Testis (tissue), 3 donors: ENCODE results near the gene PPP3R1. TPM values are rescaled to one million over a fixed set of nuclear protein-coding genes. Genes with fewer than 3 reads are reported as not detected.

Source experiments
- DNase-seq: peaks from one replicate; pipeline ENCODE4 v3.0.0-alpha.2; 2019
- H3K27ac ChIP-seq, 2 donors: fragments of 200-600 bp; sonication (generic); one replicate each; pipeline ENCODE4 v1.5.1; 2019
- H3K27me3 ChIP-seq: fragments of 200-600 bp; sonication (generic); one replicate; pipeline ENCODE4 v1.5.1; 2019
- H3K36me3 ChIP-seq: fragments of 200-600 bp; sonication (generic); one replicate; pipeline ENCODE4 v1.5.1; 2017; ENCODE audit warnings: low read depth; ENCODE audit errors: missing control alignments
- H3K4me1 ChIP-seq: fragments of 200-600 bp; sonication (generic); one replicate; pipeline ENCODE4 v1.5.1; 2019
- H3K4me3 ChIP-seq, 2 donors: fragments of 200-600 bp; sonication (generic); one replicate each; pipeline ENCODE4 v1.5.1; 2017 to 2019
- H3K9me3 ChIP-seq: fragments of 200-600 bp; sonication (generic); one replicate; pipeline ENCODE4 v1.5.1; 2017
- POLR2A ChIP-seq: fragments of 450-650 bp; IDR thresholded peaks from one replicate; pipeline ENCODE4 v1.6.1; 2017; ENCODE audit warnings: antibody characterized with exemption, mild to moderate bottlenecking, moderate library complexity
- WGBS, 2 donors: methylation state at CpG; one replicate each; pipeline ENCODE4 v1.1.5; 2018; 5-methylcytosine and 5-hydroxymethylcytosine counted together
- intact Hi-C: fragments of 100-400 bp; cut with DNase I; formaldehyde crosslinking; loops from one replicate; pipeline ENCODE4 v1.15.1; 2023; ENCODE audit warnings: low total_unique reads
- polyA plus RNA-seq: library from polyadenylated mRNA; stranded (reverse); fragments of 350-450 nt; fragmentation: Illumina TruSeq; extraction: RNeasy Lipid Tissue Mini Kit (QIAGEN cat#74804); gene quantifications from one replicate; pipeline ENCODE4 v1.2.3, GENCODE V29; 2014; ENCODE audit warnings: low read depth, low replicate concordance; ENCODE audit not compliant: insufficient read depth
- total RNA-seq, 2 donors: library from RNA; depleted of rRNA; stranded (reverse); fragments of >200 nt; gene quantifications; one replicate each; pipeline ENCODE4 v1.2.3, GENCODE V29; 2016
- TF ChIP-seq, protein P1 (sequence below), 3 experiments: fragments of 450-650 bp in 2 of 3; fragments of 200-600 bp in 1 of 3; sonication (generic) in 1 of 3; IDR thresholded peaks; one replicate each; pipeline ENCODE4 v1.5.1; 2016 to 2019; ENCODE audit warnings: antibody characterized with exemption in 3 of 3, mild to moderate bottlenecking in 2 of 3, moderate library complexity in 1 of 3

The PPP3R1 gene
- total and polyA plus RNA-seq, 3 donors from 2014 or later: 35.7 to 45.0 (median 37.0) TPM

DNA sequence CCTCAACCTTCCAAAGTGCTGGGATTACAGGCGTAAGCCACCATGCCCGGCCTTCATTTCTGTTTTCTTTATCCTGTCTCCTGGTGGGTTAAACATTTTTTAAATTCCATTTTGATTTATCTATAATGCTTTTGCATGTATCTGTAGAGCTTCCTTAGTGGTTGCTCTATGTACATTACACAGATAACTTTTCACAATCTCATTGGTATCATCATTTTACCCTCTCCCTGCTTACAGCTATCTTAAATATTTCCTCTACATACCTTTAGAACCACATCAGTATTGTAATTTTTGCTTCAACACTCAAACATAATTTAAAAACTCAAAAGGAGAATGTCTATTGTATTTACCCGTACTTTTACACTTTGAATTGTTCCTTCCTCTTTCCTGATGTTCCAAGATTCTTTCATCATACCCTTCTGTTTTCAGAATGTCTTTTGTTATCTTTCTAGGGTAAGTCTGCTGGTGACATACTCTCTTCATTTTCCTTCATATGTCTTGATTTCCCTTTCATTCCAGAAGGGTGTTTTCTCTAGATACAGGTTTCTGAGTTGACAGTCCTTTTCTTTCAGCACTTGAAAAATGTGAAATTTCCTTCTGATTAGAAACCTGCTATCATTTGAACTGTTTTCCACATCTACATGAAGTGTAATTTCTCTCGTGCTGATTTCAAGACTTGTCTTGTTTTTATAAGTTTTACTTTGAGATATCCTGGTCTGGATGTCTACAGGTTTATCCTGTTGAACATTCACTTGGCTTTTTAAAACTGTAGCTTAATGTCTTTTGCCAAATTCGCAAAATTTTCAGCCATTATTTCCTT lies 21.9 kb downstream of the PPP3R1 start:
- intact Hi-C loops: no loop called here
- DNase-seq: no peak
- no peak for TF ChIP-seq POLR2A
- WGBS, 2 donors: 65 to 79% methylated on average over 5 of the region's 5 CpGs
- Histone ChIP-seq H3K36me3 (no peaks in the 10 kb centered on the region), H3K4me1 (no peaks in the 10 kb centered on the region), H3K27ac (no peak overlapping the region), H3K27me3 (no peaks in the 10 kb centered on the region), H3K4me3 (no peak overlapping the region), H3K9me3 (no peaks in the 10 kb centered on the region)

DNA sequence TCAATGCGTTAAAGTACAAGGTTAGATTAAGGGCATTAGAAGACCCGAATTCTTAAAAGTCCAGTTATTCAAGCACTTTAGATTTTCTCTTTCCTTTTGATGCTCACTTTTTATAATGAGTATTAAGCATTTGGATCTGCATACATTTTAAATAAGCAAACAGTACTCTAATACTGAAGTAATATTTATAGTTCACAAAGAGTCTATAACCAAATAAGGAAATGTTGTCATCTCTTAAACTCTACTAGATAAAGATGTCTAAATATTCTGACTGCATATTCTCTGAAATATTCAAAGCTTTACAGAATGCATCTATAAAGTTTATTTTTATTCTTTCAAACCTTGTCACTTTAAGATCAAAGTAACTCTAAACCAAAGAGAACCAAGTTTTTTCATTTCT lies 25.5 kb downstream of the PPP3R1 start:
- no peak overlapping the region for H3K27ac ChIP-seq
- WGBS, 2 donors: 57 to 66% methylated on average over 2 of the region's 2 CpGs
- no peaks in the 10 kb centered on the region for H3K4me1 ChIP-seq

DNA sequence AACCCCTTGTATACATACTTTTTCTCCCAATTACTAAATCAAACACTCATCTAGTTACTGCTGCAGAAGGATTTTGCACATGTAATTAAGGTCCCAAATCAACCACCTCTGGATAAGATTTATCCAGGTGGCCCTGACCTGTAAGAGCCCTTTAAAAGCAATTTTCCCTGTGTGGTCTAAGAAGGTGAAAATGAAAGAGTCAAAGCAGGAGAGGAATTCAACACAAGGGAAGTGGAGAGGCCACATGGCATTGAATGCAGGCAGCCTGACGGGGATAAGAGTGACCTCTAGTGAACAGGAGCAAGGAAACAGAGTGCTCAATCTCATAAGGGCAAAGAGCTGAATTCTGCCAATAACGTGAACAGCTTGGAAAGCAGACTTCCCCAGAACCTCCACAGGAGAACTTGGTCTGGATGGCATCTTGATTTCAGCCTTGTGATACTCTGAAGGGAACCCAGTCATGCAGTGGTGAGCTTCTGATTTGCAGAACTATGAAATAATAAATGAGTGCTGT lies 27.2 kb downstream of the PPP3R1 start:
- H3K27ac ChIP-seq: no peak overlapping the region
- no peaks in the 10 kb centered on the region for H3K4me1 ChIP-seq
- H3K9me3 ChIP-seq: no peaks in the 10 kb centered on the region
- H3K4me3 ChIP-seq: no peak overlapping the region
- no peak for TF ChIP-seq POLR2A
- no peaks in the 10 kb centered on the region for H3K27me3 ChIP-seq
- DNase-seq: peak; percentile 39
- H3K36me3 ChIP-seq: no peaks in the 10 kb centered on the region
- intact Hi-C loops: no loop called here
- 30 to 32% methylated on average over 2 of the region's 2 CpGs for WGBS, 2 donors

More for the DNA sequence above, 25.5 kb downstream of the PPP3R1 start:
- no peak for TF ChIP-seq POLR2A
- TF ChIP-seq, protein P1, sequence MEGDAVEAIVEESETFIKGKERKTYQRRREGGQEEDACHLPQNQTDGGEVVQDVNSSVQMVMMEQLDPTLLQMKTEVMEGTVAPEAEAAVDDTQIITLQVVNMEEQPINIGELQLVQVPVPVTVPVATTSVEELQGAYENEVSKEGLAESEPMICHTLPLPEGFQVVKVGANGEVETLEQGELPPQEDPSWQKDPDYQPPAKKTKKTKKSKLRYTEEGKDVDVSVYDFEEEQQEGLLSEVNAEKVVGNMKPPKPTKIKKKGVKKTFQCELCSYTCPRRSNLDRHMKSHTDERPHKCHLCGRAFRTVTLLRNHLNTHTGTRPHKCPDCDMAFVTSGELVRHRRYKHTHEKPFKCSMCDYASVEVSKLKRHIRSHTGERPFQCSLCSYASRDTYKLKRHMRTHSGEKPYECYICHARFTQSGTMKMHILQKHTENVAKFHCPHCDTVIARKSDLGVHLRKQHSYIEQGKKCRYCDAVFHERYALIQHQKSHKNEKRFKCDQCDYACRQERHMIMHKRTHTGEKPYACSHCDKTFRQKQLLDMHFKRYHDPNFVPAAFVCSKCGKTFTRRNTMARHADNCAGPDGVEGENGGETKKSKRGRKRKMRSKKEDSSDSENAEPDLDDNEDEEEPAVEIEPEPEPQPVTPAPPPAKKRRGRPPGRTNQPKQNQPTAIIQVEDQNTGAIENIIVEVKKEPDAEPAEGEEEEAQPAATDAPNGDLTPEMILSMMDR (IDR thresholded peaks at IDR 0.05): no peak
- no peaks in the 10 kb centered on the region for H3K9me3 ChIP-seq
- DNase-seq: no peak
- intact Hi-C loops: no loop called here
- H3K36me3 ChIP-seq: no peaks in the 10 kb centered on the region
- no peaks in the 10 kb centered on the region for H3K27me3 ChIP-seq
- H3K4me3 ChIP-seq: no peak overlapping the region

DNA sequence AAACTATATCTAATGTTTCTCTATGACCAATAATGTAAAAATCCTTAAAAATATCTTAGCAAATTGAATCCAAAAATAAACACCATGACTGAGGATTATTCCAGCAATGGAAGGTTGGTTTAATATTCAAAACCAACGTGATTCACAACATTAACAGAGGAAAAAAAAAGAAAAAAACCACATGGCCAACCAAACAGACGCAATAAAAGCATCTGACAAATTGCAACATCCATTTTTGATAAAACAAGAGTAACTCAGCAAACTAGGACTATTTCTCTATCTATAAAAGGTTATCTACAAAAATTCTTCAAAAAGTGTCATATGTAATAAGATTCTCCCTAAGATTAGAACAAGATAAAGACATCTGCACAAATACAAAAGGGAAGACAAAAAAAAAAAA lies 28.9 kb downstream of the PPP3R1 start:
- DNase-seq: no peak
- WGBS, 2 donors: 60% methylated on average over 2 of the region's 2 CpGs
- no peak overlapping the region for H3K27ac ChIP-seq
- no peaks in the 10 kb centered on the region for H3K36me3 ChIP-seq
- no peak overlapping the region for H3K4me3 ChIP-seq
- H3K27me3 ChIP-seq: no peaks in the 10 kb centered on the region
- intact Hi-C loops: no loop called here
- TF ChIP-seq, protein P1 (IDR thresholded peaks at IDR 0.05): no peak
- no peak for TF ChIP-seq POLR2A
- no peaks in the 10 kb centered on the region for H3K4me1 ChIP-seq
- no peaks in the 10 kb centered on the region for H3K9me3 ChIP-seq

- intact Hi-C loops: no loop called here
- H3K36me3 ChIP-seq: no peaks in the 10 kb centered on the region
- WGBS, 2 donors: 52 to 84% methylated on average over 1 of the region's 1 CpG
- TF ChIP-seq, protein P1 (IDR thresholded peaks at IDR 0.05): no peak
- TF ChIP-seq POLR2A: no peak
- H3K27me3 ChIP-seq: no peaks in the 10 kb centered on the region
- no peak overlapping the region for H3K4me3 ChIP-seq
- no peaks in the 10 kb centered on the region for H3K4me1 ChIP-seq
- no peak overlapping the region for H3K27ac ChIP-seq
- no peaks in the 10 kb centered on the region for H3K9me3 ChIP-seq
- no peak for DNase-seq
These were observed 30.0 kb downstream of the PPP3R1 start for GRCh38 chr2:68222287-68222686.
